BJ (cell line): ENCODE results near the gene P3H4. TPM values are rescaled to one million over a fixed set of nuclear protein-coding genes. Genes with fewer than 3 reads are reported as not detected.

ENCODE experiments used
- CTCF ChIA-PET: fragments of 350-600 bp; formaldehyde crosslinking; extraction: SDS; loops from one replicate; lab custom pipeline; 2021; ENCODE audit warnings: antibody characterized with exemption, inconsistent platforms; lab: Yijun Ruan, JAX
- POLR2A ChIA-PET: fragments of 300-600 bp; sonication (Branson Sonifier 250); formaldehyde crosslinking; extraction: SDS; loops from one replicate; lab custom pipeline; 2021; ENCODE audit warnings: antibody characterized with exemption; lab: Charles Lee
- DNase-seq: peaks from one replicate; pipeline ENCODE4 v3.0.0-alpha.2; 2011; ENCODE audit warnings: low read depth
- H3K27me3 ChIP-seq: 2 replicates; pipeline ENCODE4 v1.6.0; 2011; ENCODE audit warnings: low read length; ENCODE audit not compliant: control insufficient read depth, insufficient read depth
- H3K36me3 ChIP-seq: 2 replicates; pipeline ENCODE4 v1.5.1; 2011; ENCODE audit warnings: low read length; ENCODE audit not compliant: control insufficient read depth, insufficient read depth
- H3K4me3 ChIP-seq: 2 replicates; pipeline ENCODE4 v1.5.1; 2011; ENCODE audit warnings: low read depth, mild to moderate bottlenecking, control low read depth, low read length
- polyA plus RNA-seq: library from polyadenylated mRNA; depleted of rRNA; stranded (reverse); fragments of >200 nt; gene quantifications from 2 replicates; pipeline ENCODE4 v1.2.3, GENCODE V29; 2011
- TF ChIP-seq, protein P1 (sequence below): IDR thresholded peaks from 2 replicates; pipeline ENCODE4 v1.5.1; 2011; ENCODE audit warnings: low read depth, mild to moderate bottlenecking, control low read depth, inconsistent platforms, low read length, moderate library complexity; ENCODE audit not compliant: insufficient read depth

Gene P3H4
- polyA plus RNA-seq, 1 experiment, result 82.8 TPM

GRCh38 chr17:41794540-41794975 lies 17.2 kb downstream of the P3H4 start:
- no peaks in the 10 kb centered on the region for H3K36me3 ChIP-seq
- TF ChIP-seq, protein P1, sequence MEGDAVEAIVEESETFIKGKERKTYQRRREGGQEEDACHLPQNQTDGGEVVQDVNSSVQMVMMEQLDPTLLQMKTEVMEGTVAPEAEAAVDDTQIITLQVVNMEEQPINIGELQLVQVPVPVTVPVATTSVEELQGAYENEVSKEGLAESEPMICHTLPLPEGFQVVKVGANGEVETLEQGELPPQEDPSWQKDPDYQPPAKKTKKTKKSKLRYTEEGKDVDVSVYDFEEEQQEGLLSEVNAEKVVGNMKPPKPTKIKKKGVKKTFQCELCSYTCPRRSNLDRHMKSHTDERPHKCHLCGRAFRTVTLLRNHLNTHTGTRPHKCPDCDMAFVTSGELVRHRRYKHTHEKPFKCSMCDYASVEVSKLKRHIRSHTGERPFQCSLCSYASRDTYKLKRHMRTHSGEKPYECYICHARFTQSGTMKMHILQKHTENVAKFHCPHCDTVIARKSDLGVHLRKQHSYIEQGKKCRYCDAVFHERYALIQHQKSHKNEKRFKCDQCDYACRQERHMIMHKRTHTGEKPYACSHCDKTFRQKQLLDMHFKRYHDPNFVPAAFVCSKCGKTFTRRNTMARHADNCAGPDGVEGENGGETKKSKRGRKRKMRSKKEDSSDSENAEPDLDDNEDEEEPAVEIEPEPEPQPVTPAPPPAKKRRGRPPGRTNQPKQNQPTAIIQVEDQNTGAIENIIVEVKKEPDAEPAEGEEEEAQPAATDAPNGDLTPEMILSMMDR, result no peak
- H3K4me3 ChIP-seq, result no peak overlapping the region
- CTCF ChIA-PET, result interaction anchor here (1.2 to 9.3 kb wide), 2 partner anchors 6 to 57 kb away, joined by 6 to 67 read pairs; partner anchors contain the start of gene JUP
- DNase-seq, result no peak
- no peaks in the 10 kb centered on the region for H3K27me3 ChIP-seq
- POLR2A ChIA-PET, result no interaction called here

DNA sequence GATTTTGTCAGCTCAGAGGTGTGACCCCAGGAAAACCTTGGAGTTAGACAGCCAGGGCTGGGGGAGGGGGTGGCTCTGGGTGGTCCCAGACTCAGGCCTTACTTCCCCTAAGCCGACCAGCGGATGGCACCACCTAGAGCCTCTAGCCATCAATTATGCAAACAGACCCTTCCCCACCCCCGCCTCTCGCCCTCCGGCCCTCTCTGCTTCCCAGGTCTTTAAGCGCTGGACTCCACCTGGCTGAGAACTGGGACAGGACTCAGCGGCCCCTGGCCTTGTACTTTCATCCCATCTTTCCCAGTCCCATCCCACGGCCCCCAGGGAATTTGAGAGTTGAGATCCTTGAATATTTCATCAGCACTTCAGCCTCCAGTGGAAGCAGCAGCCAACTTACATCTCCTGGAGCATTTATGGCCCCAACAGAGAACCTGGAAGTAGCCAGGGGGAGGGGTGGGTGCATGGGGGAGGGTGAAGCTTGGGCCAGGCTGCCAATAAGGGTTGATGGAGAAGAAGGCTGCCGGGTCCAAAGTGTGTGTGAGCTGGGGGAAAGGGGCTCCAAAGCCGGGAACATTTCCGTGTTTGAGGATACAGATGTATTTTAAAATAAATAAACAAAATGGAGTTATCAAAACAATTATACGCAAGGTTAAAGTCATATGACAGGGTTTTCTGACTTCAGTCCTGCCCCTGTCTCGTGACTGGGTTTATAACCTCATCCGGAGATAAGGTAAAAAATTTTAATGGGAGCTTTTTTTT lies 17.8 kb downstream of the P3H4 start:
- no peak for DNase-seq
- CTCF ChIA-PET, result interaction anchor here (1.2 to 9.3 kb wide), 2 partner anchors 6 to 56 kb away, joined by 6 to 67 read pairs; partner anchors contain the start of gene JUP
- no peaks in the 10 kb centered on the region; the same call in 1 of the 2 replicates for H3K27me3 ChIP-seq
- H3K36me3 ChIP-seq, result no peaks in the 10 kb centered on the region
- TF ChIP-seq, protein P1, result no peak
- H3K4me3 ChIP-seq, result no peak overlapping the region
- POLR2A ChIA-PET, result no interaction called here

DNA sequence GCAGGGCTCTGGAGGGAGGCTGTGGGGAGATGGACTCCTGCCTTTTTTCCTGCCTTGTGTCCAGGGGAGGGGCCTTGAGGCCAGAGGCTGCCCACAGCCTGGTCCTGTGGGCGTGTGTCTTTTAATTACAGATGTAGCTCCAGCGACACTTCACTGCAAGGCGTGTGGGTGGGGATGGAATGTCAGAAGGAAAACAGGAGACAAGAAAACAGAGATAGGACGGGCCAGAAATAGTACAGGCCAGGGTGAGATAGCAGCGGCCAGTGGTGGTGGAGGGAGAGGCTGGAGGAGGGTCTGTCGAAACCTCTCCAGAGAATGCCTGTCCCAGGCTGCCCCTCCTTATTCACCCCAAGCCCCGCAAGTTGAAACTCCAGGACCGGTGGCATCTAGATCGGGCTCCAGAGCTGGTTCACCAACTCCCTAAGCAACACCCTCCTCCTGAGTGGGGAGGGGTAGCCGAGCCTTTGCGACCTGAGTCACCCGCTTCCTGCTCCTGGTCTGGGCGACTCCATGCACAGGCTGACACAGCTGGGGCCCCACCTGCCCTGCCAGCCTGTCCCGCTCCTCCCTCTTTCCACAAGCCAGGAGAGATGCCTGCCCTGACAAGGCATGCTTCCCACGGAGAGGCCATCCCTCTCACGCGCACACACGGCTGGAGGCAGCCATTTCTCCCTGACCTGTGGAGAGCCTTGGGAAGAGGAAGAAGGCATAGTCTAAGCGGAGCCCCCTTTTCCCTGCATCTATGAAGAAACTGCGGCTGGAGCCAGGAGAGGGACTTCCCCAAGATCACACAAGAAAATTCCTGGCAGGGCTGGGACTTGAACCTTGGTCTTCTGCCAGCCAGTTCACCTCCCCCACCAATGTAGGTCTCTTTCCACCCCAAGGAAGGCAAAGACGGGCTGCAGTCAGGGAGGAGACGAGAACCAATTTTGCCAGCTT lies 18.6 kb downstream of the P3H4 start:
- TF ChIP-seq, protein P1, result no peak
- H3K27me3 ChIP-seq, result no peaks in the 10 kb centered on the region; the same call in 1 of the 2 replicates
- H3K4me3 ChIP-seq, result no peak overlapping the region
- ChIA-PET POLR2A (interaction anchor here (0.6 to 0.9 kb wide), 2 partner anchors 16 to 105 kb away, joined by 3 to 4 read pairs; no protein-coding TSS in a partner anchor), CTCF (interaction anchor here (0.6 to 1.8 kb wide), 4 partner anchors 9 to 170 kb away, joined by 3 to 8 read pairs (median 4); no protein-coding TSS in a partner anchor)
- no peaks in the 10 kb centered on the region for H3K36me3 ChIP-seq
- DNase-seq, result no peak

DNA sequence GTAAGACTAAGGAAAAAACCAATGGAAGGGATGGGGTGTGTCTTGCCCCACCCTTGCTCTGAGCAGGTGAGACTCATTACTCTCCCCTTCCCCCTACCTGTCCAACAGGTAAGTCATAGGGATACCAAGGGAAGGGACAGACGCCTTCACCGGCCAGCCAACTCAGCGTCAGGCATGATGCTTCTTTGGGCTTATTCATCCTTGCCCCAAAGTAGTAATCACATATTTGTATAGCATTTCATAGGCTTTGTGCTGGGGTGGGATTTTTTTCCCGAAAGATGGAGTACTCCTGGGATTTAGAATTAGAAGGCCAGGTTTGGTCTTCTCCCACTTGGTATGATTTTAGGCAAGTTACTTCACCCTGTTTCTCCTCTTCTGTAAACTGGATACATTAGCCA lies 24.7 kb downstream of the P3H4 start:
- Histone ChIP-seq H3K27me3 (no peaks in the 10 kb centered on the region; the same call in 1 of the 2 replicates), H3K36me3 (no peaks in the 10 kb centered on the region), H3K4me3 (no peak overlapping the region)
- CTCF ChIA-PET, result interaction anchor here (0.6 to 6.6 kb wide), 15 partner anchors 10 to 279 kb away, joined by 3 to 67 read pairs (median 4); partner anchors contain the start of gene HAP1
- TF ChIP-seq, protein P1, result no peak
- POLR2A ChIA-PET, result interaction anchor here (0.7 to 1.0 kb wide), 4 partner anchors 14 to 269 kb away, joined by 3 to 9 read pairs (median 4); partner anchors contain the start of gene ACLY
- DNase-seq, result no peak
